Brain microvascular endothelial cell (primary cell): ENCODE data around the gene UROC1.

Experiments
- DNase-seq: peaks from one replicate; pipeline ENCODE4 v3.0.0-alpha.2; 2020
- H3K27ac ChIP-seq: fragments of 250-450 bp; sonication (Bioruptor Pico); 2 replicates; pipeline ENCODE4 v1.5.1; 2020; ENCODE audit warnings: mild to moderate bottlenecking, moderate library complexity
- H3K27me3 ChIP-seq: fragments of 250-450 bp; sonication (Bioruptor Pico); replicated peaks from 2 replicates; pipeline ENCODE4 v1.5.1; 2020; ENCODE audit warnings: mild to moderate bottlenecking
- H3K36me3 ChIP-seq: fragments of 250-450 bp; sonication (Bioruptor Pico); replicated peaks from 2 replicates; pipeline ENCODE4 v1.5.1; 2020; ENCODE audit warnings: mild to moderate bottlenecking
- H3K4me3 ChIP-seq: 2 replicates; pipeline ENCODE4 v1.5.1; 2011; ENCODE audit warnings: low read depth, mild to moderate bottlenecking, control low read depth, low read length, moderate library complexity
- CTCF ChIP-seq: IDR thresholded peaks from 2 replicates; pipeline ENCODE4 v1.5.1; 2011; ENCODE audit warnings: low read depth, mild to moderate bottlenecking, moderate library complexity, low read length, control low read depth, inconsistent platforms; ENCODE audit errors: missing control alignments
- in situ Hi-C: cut with HindIII; loops from 2 replicates; pipeline ENCODE4 v1.10.0; 2017; ENCODE audit warnings: low sequenced_read_pairs, low pct_ligation_motif_present

The UROC1 gene

DNA sequence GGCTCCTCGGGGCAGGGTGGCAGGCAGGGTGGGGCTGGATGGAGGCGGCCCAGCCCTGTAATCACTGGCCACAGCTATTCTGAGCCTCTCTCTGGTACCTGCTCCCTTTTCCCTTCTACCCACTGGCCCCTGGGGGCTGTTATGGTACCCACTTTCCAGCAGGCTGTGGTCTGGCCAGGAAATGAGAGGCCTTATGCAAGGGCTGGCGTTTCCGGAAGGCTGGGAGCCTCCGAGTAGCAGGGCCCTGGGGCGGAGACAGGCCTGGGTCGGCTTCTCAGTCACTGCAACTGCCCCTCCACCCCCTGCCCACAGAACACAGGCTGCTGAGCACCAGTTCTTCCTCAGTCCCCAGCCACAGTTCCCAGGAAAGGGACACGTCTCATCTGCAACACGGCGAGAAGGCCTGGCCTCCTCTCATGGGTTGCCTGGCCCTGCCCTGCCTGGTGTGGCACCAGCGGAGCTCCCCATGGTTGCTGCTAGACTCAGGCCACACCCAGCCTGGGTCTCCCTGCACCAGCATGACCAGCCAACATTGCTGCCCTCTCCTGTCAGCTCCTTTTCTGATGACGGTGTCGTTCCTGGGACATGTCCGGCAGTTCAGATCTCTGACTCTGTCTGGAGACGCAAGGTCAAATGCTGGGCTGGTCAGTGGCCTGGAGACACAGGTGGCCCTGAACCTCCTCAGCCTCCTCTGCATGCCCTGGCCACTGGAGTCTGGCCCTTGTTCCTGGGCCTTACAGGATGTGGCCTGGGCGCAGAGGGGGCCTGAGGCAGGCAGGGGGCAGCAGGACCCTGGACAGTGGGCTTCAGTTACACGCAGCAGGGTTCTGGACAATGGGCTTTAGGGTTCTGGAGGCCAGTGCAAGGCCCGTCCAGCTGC is 12.8 kb upstream of the UROC1 start:
- no peaks in the 10 kb centered on the region for H3K36me3 ChIP-seq
- no peak overlapping the region for H3K27ac ChIP-seq
- no peak overlapping the region for H3K4me3 ChIP-seq
- DNase-seq = no peak
- H3K27me3 ChIP-seq = peaks cover 11% of the 10 kb centered on the region
- in situ Hi-C loops = no loop called here
- TF ChIP-seq CTCF = peak; percentile 13

DNA sequence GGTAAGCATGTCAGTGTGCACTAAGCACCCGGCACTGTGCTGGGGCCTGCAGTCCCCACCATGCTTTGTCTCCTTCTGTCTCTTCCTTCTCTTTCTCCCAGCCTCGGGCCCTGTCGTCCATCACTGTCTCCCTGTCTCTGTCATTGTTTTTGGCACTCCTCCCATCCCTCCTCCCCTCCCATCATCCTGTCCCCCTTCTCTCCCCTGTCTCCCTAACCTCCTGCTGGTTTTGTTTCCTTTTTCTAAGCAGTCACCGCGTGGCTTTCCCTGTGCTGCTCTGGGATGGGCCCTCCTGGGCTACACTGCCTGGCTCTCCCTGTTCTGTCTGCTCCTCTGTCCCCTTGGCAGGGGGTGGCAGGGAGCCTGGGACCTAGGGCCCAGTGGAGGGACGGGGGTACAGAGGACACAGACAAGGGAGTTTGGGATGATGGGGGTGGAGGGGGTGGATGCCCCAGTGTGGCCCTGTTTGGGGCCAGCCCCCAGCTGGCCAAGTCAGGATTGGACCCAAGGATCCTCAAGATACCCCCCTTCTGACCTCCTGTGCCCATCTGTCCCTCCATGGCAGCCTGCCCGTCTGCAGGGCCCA is 12.1 kb upstream of the UROC1 start:
- in situ Hi-C loops = no loop called here

DNA sequence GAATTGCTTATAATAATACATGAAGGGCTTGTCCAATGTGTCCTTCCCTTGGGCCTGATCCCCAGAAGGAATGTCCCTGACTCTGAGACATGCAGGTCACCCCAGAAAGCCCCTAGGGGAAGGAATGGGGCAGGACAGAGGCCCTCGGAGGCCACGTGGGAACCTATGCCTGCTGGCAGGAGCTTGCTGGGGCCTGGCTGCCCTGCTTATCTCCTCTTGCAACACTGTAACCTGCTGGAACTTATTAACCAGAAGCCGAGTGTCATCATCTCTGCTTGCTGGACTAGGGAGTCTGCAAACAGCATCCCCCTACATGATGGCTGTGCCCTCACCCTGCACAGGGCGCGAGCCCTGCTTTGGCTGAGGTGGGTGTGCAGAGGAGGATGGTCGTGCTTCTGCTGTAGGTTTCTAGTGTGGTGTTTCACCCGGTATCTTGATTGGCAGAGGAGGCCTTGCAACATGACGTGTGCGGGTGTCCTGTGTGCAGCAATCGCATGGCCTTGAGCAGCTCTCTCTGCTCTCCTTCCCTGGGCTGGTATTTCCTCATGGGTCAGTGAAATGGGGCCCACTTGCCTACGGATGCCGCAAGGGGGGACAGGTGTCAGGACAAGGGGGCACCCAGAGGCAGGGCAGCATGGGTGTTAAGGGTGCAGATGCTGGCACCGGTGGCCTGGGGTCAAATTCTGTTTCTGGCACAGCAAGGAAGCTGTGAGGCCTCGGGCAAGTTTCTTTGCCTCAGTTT is 11.4 kb upstream of the UROC1 start:
- Histone ChIP-seq H3K27ac (no peak overlapping the region), H3K36me3 (no peaks in the 10 kb centered on the region), H3K4me3 (no peak overlapping the region), H3K27me3 (peaks cover 20% of the 10 kb centered on the region)
- no peak for DNase-seq
- TF ChIP-seq CTCF = no peak
- in situ Hi-C loops = no loop called here

More for the DNA sequence above, 12.1 kb upstream of the UROC1 start:
- TF ChIP-seq CTCF = no peak
- H3K36me3 ChIP-seq = no peaks in the 10 kb centered on the region
- no peak overlapping the region for H3K27ac ChIP-seq
- no peak overlapping the region for H3K4me3 ChIP-seq
- DNase-seq = no peak
- peaks cover 14% of the 10 kb centered on the region for H3K27me3 ChIP-seq

- Histone ChIP-seq H3K4me3 (no peak overlapping the region), H3K27me3 (peaks cover 24% of the 10 kb centered on the region), H3K27ac (no peak overlapping the region), H3K36me3 (no peaks in the 10 kb centered on the region)
- DNase-seq = no peak
- in situ Hi-C loops = no loop called here
- TF ChIP-seq CTCF = no peak
These were observed 10.8 kb upstream of the UROC1 start for GRCh38 chr3:126528419-126528799.

- Histone ChIP-seq H3K27me3 (peaks cover 22% of the 10 kb centered on the region), H3K36me3 (no peaks in the 10 kb centered on the region), H3K4me3 (no peak overlapping the region), H3K27ac (no peak overlapping the region)
- TF ChIP-seq CTCF = no peak
- DNase-seq = no peak
- in situ Hi-C loops = no loop called here
These were observed 10.1 kb upstream of the UROC1 start for GRCh38 chr3:126527455-126528211.
